ENCODE data around the gene TROAP. TPM values are rescaled to one million over a fixed set of nuclear protein-coding genes. Genes with fewer than 3 reads are reported as not detected.
"Not testable (repeated sequence)": the region's sequence is repeated elsewhere in the genome, so short reads cannot be mapped to it uniquely, and the experiment has no call there.

TROAP gene
- total RNA-seq, 2 experiments from 2014 or later, result 107 to 111 TPM

DNA sequence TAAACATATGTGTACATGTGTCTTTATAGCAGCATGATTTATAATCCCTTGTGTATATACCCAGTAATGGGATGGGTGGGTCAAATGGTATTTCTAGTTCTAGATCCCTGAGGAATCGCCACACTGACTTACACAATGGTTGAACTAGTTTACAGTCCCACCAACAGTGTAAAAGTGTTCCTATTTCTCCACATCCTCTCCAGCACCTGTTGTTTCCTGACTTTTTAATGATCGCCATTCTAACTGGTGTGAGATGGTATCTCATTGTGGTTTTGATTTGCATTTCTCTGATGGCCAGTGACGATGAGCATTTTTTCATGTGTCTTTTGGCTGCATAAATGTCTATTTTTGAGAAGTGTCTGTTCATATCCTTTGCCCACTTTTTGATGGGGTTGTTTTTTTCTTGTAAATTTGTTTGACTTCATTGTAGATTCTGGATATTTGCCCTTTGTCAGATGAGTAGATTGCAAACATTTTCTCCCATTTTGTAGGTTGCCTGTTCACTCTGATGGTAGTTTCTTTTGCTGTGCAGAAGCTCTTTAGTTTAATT is 12.5 kb upstream of the TROAP start:
- H3K27ac Mint-ChIP-seq; H3K36me3 Mint-ChIP-seq (ENCODE audit: low read depth); CTCF ChIA-PET; DNase-seq; POLR2A ChIA-PET; H3K9me3 Mint-ChIP-seq (ENCODE audit: insufficient read depth); ATAC-seq; H3K4me1 Mint-ChIP-seq (ENCODE audit: low read depth); H3K4me3 Mint-ChIP-seq: not testable (repeated sequence)
- peaks cover 42% of the 10 kb centered on the region for H3K27me3 Mint-ChIP-seq (ENCODE audit: low read depth)

DNA sequence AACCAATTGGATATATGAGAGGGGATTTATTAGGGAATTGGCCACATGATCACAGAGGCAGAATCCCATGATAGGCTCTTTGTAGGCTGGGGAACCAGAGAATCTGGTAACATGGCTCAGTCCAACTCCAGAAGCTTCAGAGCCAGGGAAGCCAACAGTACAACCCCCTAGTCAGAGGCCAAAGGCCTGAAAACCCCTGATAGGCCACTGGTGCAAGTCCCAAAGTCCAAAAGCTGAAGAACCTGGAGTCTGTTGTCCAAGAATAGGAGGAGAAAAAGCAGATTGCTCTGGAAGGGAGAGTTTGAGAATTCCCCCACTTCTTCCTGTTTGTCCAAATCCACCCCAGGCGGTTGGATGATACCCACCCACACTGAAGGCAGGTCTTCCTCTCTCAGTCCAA is 8.2 kb upstream of the TROAP start:
- CTCF ChIA-PET, result interaction anchor here (1.0 to 1.4 kb wide), 2 partner anchors 26 to 27 kb away, joined by 3 read pairs; no protein-coding TSS in a partner anchor
- H3K4me1 Mint-ChIP-seq (ENCODE audit: low read depth), result no peaks in the 10 kb centered on the region
- no peak for ATAC-seq
- H3K9me3 Mint-ChIP-seq (ENCODE audit: insufficient read depth), result no peaks in the 10 kb centered on the region
- H3K27ac Mint-ChIP-seq, result no peak overlapping the region
- H3K4me3 Mint-ChIP-seq, result no peak overlapping the region
- DNase-seq, result no peak
- POLR2A ChIA-PET, result no interaction called here
- peaks cover 12% of the 10 kb centered on the region for H3K27me3 Mint-ChIP-seq (ENCODE audit: low read depth)
- H3K36me3 Mint-ChIP-seq (ENCODE audit: low read depth), result no peaks in the 10 kb centered on the region

DNA sequence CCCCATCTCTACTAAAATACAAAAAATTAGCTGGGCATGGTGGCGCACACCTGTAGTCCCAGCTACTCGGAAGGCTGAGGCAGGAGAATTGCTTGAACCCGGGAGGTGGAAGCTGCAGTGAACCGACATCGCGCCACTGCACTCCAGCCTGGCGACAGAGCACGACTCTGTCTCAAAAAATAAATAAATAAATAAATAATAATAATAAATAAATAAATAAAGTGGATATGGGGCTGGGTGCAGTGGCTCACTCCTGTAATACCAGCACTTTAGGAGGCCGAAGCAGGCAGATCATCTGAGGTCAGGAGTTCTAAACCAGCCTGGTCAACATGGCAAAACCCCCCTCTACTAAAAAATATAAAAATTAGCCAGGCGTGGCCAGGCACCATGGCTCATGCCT is 5.9 kb upstream of the TROAP start:
- H3K4me3 Mint-ChIP-seq; H3K4me1 Mint-ChIP-seq (ENCODE audit: low read depth); H3K36me3 Mint-ChIP-seq (ENCODE audit: low read depth); H3K9me3 Mint-ChIP-seq (ENCODE audit: insufficient read depth); H3K27ac Mint-ChIP-seq; CTCF ChIA-PET; POLR2A ChIA-PET; H3K27me3 Mint-ChIP-seq (ENCODE audit: low read depth); ATAC-seq; DNase-seq: not testable (repeated sequence)

DNA sequence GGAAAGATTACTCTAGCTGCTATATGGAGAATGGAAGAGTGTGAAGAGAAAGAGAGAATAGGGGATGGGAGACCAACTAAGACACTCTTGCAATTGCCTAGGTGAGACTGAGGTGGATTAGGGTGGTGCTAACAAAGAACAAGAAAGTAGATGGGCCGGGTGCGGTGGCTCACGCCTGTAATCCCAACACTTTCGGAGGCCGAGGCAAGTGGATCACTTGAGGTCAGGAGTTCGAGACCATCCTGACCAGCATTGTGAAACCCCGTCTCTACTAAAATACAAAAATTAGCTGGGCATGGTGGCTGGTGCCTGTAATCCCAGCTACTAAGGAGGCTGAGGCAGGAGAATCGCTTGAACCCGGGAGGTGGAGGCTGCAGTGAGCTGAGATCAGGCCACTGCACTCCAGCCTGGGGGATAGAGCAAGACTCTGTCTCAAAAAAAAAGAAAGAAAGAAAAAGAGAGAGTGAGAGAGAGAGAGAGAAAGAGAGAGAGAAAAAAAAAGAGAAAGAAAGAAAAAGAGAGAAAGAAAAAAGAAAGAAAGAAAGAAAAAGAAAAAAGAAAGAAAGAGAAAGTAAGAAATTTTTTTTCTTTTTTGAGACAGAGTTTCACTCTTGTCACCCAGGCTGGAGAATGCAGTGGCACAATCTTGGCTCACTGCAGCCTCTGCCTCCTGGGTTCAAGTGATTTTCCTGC is 2.5 kb upstream of the TROAP start:
- POLR2A ChIA-PET; H3K4me3 Mint-ChIP-seq; ATAC-seq; H3K9me3 Mint-ChIP-seq (ENCODE audit: insufficient read depth); H3K27ac Mint-ChIP-seq; DNase-seq; H3K27me3 Mint-ChIP-seq (ENCODE audit: low read depth): not testable (repeated sequence)
- CTCF ChIA-PET, result interaction anchor here (2.1 to 6.4 kb wide), 4 partner anchors 12 to 26 kb away, joined by 9 to 43 read pairs (median 29); partner anchors contain the start of gene DNAJC22
- peaks cover 17% of the 10 kb centered on the region for H3K36me3 Mint-ChIP-seq (ENCODE audit: low read depth)
- H3K4me1 Mint-ChIP-seq (ENCODE audit: low read depth), result peaks cover 27% of the 10 kb centered on the region

DNA sequence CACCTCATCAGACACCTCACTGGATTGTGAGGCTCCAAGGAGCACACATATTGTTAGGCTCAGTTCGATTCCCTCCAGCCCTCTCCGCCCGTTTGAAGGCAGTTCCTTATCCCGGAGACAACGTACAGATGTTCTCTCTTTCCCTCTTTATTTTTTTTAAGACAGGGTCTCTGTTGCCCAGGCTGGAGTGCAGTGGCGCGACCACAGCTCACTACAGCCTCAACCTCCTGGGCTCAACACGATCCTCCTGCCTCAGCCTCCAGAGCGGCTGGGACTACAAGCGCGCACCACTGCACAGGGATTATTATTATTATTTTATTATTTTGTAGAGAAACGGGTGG is 718 bp upstream of the TROAP start:
- ATAC-seq (no peak), DNase-seq (no peak)
- H3K9me3 Mint-ChIP-seq (ENCODE audit: insufficient read depth), result no peaks in the 10 kb centered on the region
- H3K27ac Mint-ChIP-seq, result peak overlapping the region; percentile 99
- POLR2A ChIA-PET, result interaction anchor here (0.5 to 3.1 kb wide), 20 partner anchors 10 to 419 kb away, joined by 3 to 22 read pairs (median 6); partner anchors contain the start of genes SPATS2, TMBIM6, TUBA1A and TUBA1B
- H3K36me3 Mint-ChIP-seq (ENCODE audit: low read depth), result peaks cover 34% of the 10 kb centered on the region
- H3K27me3 Mint-ChIP-seq (ENCODE audit: low read depth), result peaks cover 2% of the 10 kb centered on the region
- H3K4me3 Mint-ChIP-seq, result peak overlapping the region; percentile 100
- H3K4me1 Mint-ChIP-seq (ENCODE audit: low read depth), result peaks cover 32% of the 10 kb centered on the region
- CTCF ChIA-PET, result interaction anchor here (0.6 to 6.4 kb wide), 15 partner anchors 10 to 258 kb away, joined by 3 to 43 read pairs (median 6); partner anchors contain the start of genes C1QL4, DNAJC22 and PRPH

DNA sequence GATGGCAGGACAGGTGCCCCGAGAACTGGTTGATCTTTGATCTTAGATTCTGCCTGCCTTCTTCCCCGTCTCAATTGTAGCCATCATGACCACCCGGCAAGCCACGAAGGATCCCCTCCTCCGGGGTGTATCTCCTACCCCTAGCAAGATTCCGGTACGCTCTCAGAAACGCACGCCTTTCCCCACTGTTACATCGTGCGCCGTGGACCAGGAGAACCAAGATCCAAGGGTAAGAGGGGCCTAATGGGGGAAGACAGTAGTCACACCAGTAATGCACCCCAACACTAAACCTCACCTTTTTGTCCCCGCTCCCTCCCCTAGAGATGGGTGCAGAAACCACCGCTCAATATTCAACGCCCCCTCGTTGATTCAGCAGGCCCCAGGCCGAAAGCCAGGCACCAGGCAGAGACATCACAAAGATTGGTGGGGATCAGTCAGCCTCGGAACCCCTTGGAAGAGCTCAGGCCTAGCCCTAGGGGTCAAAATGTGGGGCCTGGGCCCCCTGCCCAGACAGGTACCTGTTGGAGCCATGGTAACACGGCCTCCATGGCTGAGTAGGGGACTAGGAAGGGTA is 556 bp downstream of the TROAP start:
- Mint-ChIP-seq H3K4me1 (ENCODE audit: low read depth) (peaks cover 32% of the 10 kb centered on the region), H3K27me3 (ENCODE audit: low read depth) (no peaks in the 10 kb centered on the region), H3K4me3 (peak overlapping the region; percentile 100), H3K36me3 (ENCODE audit: low read depth) (peaks cover 43% of the 10 kb centered on the region), H3K27ac (peak overlapping the region; percentile 99), H3K9me3 (ENCODE audit: insufficient read depth) (no peaks in the 10 kb centered on the region)
- ATAC-seq (no peak), DNase-seq (no peak)
- ChIA-PET POLR2A (interaction anchor here (0.6 to 3.1 kb wide), 14 partner anchors 8 to 472 kb away, joined by 3 to 22 read pairs (median 7); partner anchors contain the start of genes PRPH, SPATS2, TMBIM6 and TUBA1A), CTCF (interaction anchor here (0.7 to 6.4 kb wide), 10 partner anchors 9 to 308 kb away, joined by 3 to 43 read pairs (median 12); partner anchors contain the start of genes C1QL4, DNAJC22 and PRPH)

DNA sequence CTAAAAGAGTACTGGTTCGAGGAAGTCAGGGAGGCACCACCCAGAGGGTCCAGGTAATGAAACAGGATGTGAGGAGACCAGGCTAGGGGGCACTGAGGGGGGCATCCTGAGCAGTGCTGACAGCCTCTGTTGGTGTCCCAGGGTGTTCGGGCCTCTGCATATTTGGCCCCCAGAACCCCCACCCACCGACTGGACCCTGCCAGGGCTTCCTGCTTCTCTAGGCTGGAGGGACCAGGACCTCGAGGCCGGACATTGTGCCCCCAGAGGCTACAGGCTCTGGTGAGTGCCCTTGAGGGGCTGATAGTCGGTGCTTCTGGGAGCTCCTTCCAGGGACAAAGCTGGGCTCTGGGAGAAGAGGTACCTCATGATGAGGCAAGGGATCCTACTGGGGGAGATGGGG is 2.6 kb downstream of the TROAP start:
- Mint-ChIP-seq H3K27ac (peak overlapping the region; percentile 52), H3K36me3 (ENCODE audit: low read depth) (peaks cover 56% of the 10 kb centered on the region), H3K27me3 (ENCODE audit: low read depth) (no peaks in the 10 kb centered on the region), H3K9me3 (ENCODE audit: insufficient read depth) (no peaks in the 10 kb centered on the region), H3K4me1 (ENCODE audit: low read depth) (peaks cover 32% of the 10 kb centered on the region), H3K4me3 (no peak overlapping the region)
- DNase-seq (no peak), ATAC-seq (no peak)
- CTCF ChIA-PET, result interaction anchor here (0.9 to 6.4 kb wide), 3 partner anchors 17 to 37 kb away, joined by 4 to 43 read pairs (median 5); no protein-coding TSS in a partner anchor
- POLR2A ChIA-PET, result no interaction called here

DNA sequence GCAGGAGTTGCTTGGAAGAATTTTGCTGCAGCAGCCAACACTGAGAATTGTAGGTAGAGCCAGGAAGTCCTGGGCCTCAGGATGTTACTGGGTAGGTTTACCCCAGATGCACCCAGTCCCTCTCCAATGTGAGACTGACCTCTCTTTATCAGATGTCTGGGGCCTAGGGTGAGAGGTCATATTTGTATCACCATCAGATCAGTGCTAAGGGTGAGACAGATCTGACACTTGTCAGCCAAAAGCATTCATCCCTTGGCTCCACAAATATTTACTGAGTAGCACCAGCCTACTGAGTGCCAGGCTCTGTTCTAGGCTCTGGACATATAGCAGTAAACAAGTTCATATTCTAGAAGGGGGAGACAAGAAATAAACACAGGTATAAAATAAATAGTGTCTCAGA is 4.3 kb downstream of the TROAP start:
- Mint-ChIP-seq H3K4me3 (no peak overlapping the region), H3K27ac (no peak overlapping the region), H3K9me3 (ENCODE audit: insufficient read depth) (no peaks in the 10 kb centered on the region), H3K36me3 (ENCODE audit: low read depth) (peaks cover 72% of the 10 kb centered on the region), H3K4me1 (ENCODE audit: low read depth) (peaks cover 23% of the 10 kb centered on the region), H3K27me3 (ENCODE audit: low read depth) (no peaks in the 10 kb centered on the region)
- ChIA-PET POLR2A (no interaction called here), CTCF (no interaction called here)
- DNase-seq (no peak), ATAC-seq (no peak)

DNA sequence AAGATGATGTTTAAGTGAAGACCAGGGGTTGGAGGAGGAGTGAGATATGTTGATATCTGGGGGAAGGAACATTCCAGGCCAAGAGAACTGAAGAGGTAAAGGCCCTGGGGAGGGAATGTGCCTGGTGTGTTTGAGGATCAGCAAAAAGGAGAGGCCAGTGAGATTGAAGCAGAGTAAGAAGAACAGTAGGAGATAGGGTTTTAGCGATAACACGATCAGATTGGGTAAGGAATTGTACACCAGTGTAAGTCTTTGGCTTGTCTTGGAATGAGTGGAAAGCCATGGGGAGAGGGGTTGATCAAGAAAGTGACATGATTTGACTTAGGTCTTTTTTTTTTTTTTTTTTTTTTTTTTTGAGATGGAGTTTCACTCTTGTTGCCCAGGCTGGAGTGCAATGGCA is 4.8 kb downstream of the TROAP start:
- ChIA-PET POLR2A (no interaction called here), CTCF (no interaction called here)
- peaks cover 3% of the 10 kb centered on the region for H3K27me3 Mint-ChIP-seq (ENCODE audit: low read depth)
- peaks cover 73% of the 10 kb centered on the region for H3K36me3 Mint-ChIP-seq (ENCODE audit: low read depth)
- H3K27ac Mint-ChIP-seq, result peak overlapping the region; percentile 4
- no peak for ATAC-seq
- no peaks in the 10 kb centered on the region for H3K9me3 Mint-ChIP-seq (ENCODE audit: insufficient read depth)
- H3K4me1 Mint-ChIP-seq (ENCODE audit: low read depth), result peaks cover 22% of the 10 kb centered on the region
- DNase-seq, result no peak
- H3K4me3 Mint-ChIP-seq, result no peak overlapping the region

DNA sequence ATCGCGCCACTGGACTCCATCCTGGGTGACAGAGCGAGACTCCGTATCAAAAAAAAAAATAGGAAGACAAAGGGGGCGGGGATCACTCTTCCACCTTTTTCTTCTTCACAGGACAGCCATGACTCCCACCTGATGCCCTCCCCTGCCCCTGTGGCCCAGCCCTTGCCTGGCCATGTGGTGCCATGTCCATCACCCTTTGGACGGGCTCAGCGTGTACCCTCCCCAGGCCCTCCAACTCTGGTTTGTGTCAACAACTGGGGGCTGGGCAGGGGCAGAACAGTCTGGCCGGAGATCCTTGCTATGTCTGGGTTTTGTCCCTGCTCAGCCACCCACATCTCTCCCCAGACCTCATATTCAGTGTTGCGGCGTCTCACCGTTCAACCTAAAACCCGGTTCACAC is 5.8 kb downstream of the TROAP start:
- DNase-seq (no peak), ATAC-seq (no peak)
- peaks cover 8% of the 10 kb centered on the region for H3K27me3 Mint-ChIP-seq (ENCODE audit: low read depth)
- peaks cover 68% of the 10 kb centered on the region for H3K36me3 Mint-ChIP-seq (ENCODE audit: low read depth)
- POLR2A ChIA-PET, result no interaction called here
- H3K4me3 Mint-ChIP-seq, result no peak overlapping the region
- H3K9me3 Mint-ChIP-seq (ENCODE audit: insufficient read depth), result no peaks in the 10 kb centered on the region
- peaks cover 17% of the 10 kb centered on the region for H3K4me1 Mint-ChIP-seq (ENCODE audit: low read depth)
- CTCF ChIA-PET, result interaction anchor here (3.6 kb wide), 1 partner anchor 40 kb away, joined by 18 read pairs; no protein-coding TSS in a partner anchor
- no peak overlapping the region for H3K27ac Mint-ChIP-seq

DNA sequence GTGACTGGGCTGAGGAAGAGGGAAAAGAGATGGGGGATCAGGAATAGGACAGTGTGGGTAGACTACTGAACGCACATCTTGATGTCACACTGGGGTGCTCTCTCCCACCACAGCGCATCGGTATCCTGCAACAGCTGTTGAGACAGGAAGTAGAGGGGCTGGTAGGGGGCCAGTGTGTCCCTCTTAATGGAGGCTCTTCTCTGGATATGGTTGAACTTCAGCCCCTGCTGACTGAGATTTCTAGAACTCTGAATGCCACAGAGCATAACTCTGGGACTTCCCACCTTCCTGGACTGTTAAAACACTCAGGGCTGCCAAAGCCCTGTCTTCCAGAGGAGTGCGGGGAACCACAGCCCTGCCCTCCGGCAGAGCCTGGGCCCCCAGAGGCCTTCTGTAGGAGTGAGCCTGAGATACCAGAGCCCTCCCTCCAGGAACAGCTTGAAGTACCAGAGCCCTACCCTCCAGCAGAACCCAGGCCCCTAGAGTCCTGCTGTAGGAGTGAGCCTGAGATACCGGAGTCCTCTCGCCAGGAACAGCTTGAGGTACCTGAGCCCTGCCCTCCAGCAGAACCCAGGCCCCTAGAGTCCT is 7.1 kb downstream of the TROAP start:
- peaks cover 17% of the 10 kb centered on the region for H3K27me3 Mint-ChIP-seq (ENCODE audit: low read depth)
- no peak overlapping the region for H3K4me3 Mint-ChIP-seq
- peaks cover 62% of the 10 kb centered on the region for H3K36me3 Mint-ChIP-seq (ENCODE audit: low read depth)
- ATAC-seq, result no peak
- ChIA-PET POLR2A (no interaction called here), CTCF (interaction anchor here (1.0 to 3.6 kb wide), 2 partner anchors 8 to 41 kb away, joined by 4 to 18 read pairs; no protein-coding TSS in a partner anchor)
- no peak overlapping the region for H3K27ac Mint-ChIP-seq
- no peak for DNase-seq
- no peaks in the 10 kb centered on the region for H3K9me3 Mint-ChIP-seq (ENCODE audit: insufficient read depth)
- H3K4me1 Mint-ChIP-seq (ENCODE audit: low read depth), result peaks cover 10% of the 10 kb centered on the region
